Caco-2 (cell line): ENCODE measurements around the gene ABT1. TPM values are rescaled to one million over a fixed set of nuclear protein-coding genes. Genes with fewer than 3 reads are reported as not detected.

Experiments used
- BruUV-seq: library from RNA; stranded (reverse); fragments of 400-500 nt; replicated peaks from 2 replicates; lab custom pipeline; 2021; lab: Mats Ljungman, UMichigan
- CTCF ChIA-PET: fragments of 300-600 bp; sonication (Branson Sonifier 250); formaldehyde crosslinking; loops from one replicate; lab custom pipeline; 2022; ENCODE audit warnings: antibody characterized with exemption; lab: Charles Lee
- POLR2A ChIA-PET: fragments of 300-600 bp; sonication (Branson Sonifier 250); formaldehyde crosslinking; loops from one replicate; lab custom pipeline; 2022; ENCODE audit warnings: antibody characterized with exemption; lab: Charles Lee
- DNase-seq, 2 experiments: peaks; one replicate each; pipeline versions ENCODE4 v3.0.0 to v3.0.0-alpha.2; 2020 to 2022
- H3K27me3 ChIP-seq: replicated peaks from 2 replicates; pipeline ENCODE4 v1.6.0; 2011; ENCODE audit warnings: low read length; ENCODE audit not compliant: control insufficient read depth, insufficient read depth
- H3K36me3 ChIP-seq: 2 replicates; pipeline ENCODE4 v1.5.1; 2011; ENCODE audit warnings: low read length; ENCODE audit not compliant: control insufficient read depth, insufficient read depth
- H3K4me1 ChIP-seq: fragments of 250-450 bp; sonication (Bioruptor Pico); 2 replicates; pipeline ENCODE4 v1.5.1; 2020; ENCODE audit warnings: mild to moderate bottlenecking
- H3K4me3 ChIP-seq: 2 replicates; pipeline ENCODE4 v1.5.1; 2011; ENCODE audit warnings: low read depth, mild to moderate bottlenecking, control low read depth, low read length
- H3K9me3 ChIP-seq: fragments of 250-450 bp; sonication (Bioruptor Pico); 2 replicates; pipeline ENCODE4 v1.5.1; 2020; ENCODE audit warnings: mild to moderate bottlenecking, moderate library complexity
- H3K27ac Mint-ChIP-seq: one replicate; pipeline ENCODE4 v1.8.0; 2022; ENCODE audit warnings: mixed read lengths; ENCODE audit not compliant: unreplicated experiment
- H3K27me3 Mint-ChIP-seq: one replicate; pipeline ENCODE4 v1.8.0; 2022; ENCODE audit warnings: mixed read lengths; ENCODE audit not compliant: insufficient read depth, unreplicated experiment
- H3K36me3 Mint-ChIP-seq: one replicate; pipeline ENCODE4 v1.8.0; 2022; ENCODE audit warnings: mild to moderate bottlenecking, mixed read lengths; ENCODE audit not compliant: insufficient read depth, unreplicated experiment
- H3K4me1 Mint-ChIP-seq: one replicate; pipeline ENCODE4 v1.8.0; 2022; ENCODE audit warnings: low read depth, mixed read lengths; ENCODE audit not compliant: unreplicated experiment
- H3K4me3 Mint-ChIP-seq: one replicate; pipeline ENCODE4 v1.8.0; 2022; ENCODE audit warnings: mild to moderate bottlenecking, moderate library complexity, mixed read lengths; ENCODE audit not compliant: unreplicated experiment
- H3K9me3 Mint-ChIP-seq: one replicate; pipeline ENCODE4 v1.8.0; 2022; ENCODE audit warnings: mixed read lengths; ENCODE audit not compliant: unreplicated experiment
- intact Hi-C: fragments of 100-400 bp; cut with micrococcal nuclease; formaldehyde crosslinking; loops from one replicate; pipeline ENCODE4 v1.10.0; 2022; ENCODE audit not compliant: unreplicated experiment
- total RNA-seq: library from RNA; stranded (reverse); gene quantifications from 2 replicates; pipeline ENCODE4 v1.2.3, GENCODE V29; 2022
- TF ChIP-seq, protein P1 (sequence below), 2 experiments: fragments of 200-600 bp in 1 of 2; IDR thresholded peaks; 1 replicate in 1 of 2; 2 replicates in 1 of 2; pipeline versions ENCODE4 v1.5.1 to v1.8.0; 2011 to 2022; ENCODE audit warnings: antibody characterized with exemption in 1 of 2, control low read depth in 1 of 2, inconsistent platforms in 1 of 2, low read depth in 1 of 2, low read length in 1 of 2, mild to moderate bottlenecking in 1 of 2, moderate library complexity in 1 of 2; ENCODE audit not compliant: insufficient read depth in 1 of 2, severe bottlenecking in 1 of 2, unreplicated experiment in 1 of 2

ABT1 gene
- total RNA-seq, 1 experiment from 2014 or later: 15.1 TPM

GRCh38 chr6:26609463-26609862 lies 12.7 kb downstream of the ABT1 start:
- intact Hi-C loops: no loop called here
- no peaks in the 10 kb centered on the region for H3K36me3 ChIP-seq
- H3K27me3 ChIP-seq: no peaks in the 10 kb centered on the region
- ChIA-PET CTCF (no interaction called here), POLR2A (no interaction called here)
- no peaks in the 10 kb centered on the region for H3K36me3 Mint-ChIP-seq
- no peaks in the 10 kb centered on the region for H3K9me3 ChIP-seq
- no peaks in the 10 kb centered on the region for H3K9me3 Mint-ChIP-seq
- H3K4me3 Mint-ChIP-seq: no peak overlapping the region
- H3K27ac Mint-ChIP-seq: no peak overlapping the region
- no peaks in the 10 kb centered on the region for H3K27me3 Mint-ChIP-seq
- BruUV-seq: no TSS peak
- TF ChIP-seq, protein P1, sequence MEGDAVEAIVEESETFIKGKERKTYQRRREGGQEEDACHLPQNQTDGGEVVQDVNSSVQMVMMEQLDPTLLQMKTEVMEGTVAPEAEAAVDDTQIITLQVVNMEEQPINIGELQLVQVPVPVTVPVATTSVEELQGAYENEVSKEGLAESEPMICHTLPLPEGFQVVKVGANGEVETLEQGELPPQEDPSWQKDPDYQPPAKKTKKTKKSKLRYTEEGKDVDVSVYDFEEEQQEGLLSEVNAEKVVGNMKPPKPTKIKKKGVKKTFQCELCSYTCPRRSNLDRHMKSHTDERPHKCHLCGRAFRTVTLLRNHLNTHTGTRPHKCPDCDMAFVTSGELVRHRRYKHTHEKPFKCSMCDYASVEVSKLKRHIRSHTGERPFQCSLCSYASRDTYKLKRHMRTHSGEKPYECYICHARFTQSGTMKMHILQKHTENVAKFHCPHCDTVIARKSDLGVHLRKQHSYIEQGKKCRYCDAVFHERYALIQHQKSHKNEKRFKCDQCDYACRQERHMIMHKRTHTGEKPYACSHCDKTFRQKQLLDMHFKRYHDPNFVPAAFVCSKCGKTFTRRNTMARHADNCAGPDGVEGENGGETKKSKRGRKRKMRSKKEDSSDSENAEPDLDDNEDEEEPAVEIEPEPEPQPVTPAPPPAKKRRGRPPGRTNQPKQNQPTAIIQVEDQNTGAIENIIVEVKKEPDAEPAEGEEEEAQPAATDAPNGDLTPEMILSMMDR (IDR thresholded peaks at IDR 0.05; ENCODE audit: insufficient read depth in 1 of 2, low read depth in 1 of 2, low read length in 1 of 2, severe bottlenecking in 1 of 2, unreplicated experiment in 1 of 2): no peak
- no peak overlapping the region for H3K4me3 ChIP-seq
- no peak for DNase-seq
- no peaks in the 10 kb centered on the region for H3K4me1 Mint-ChIP-seq
- no peaks in the 10 kb centered on the region for H3K4me1 ChIP-seq

- POLR2A ChIA-PET: no interaction called here
- TF ChIP-seq, protein P1 (IDR thresholded peaks at IDR 0.05; ENCODE audit: insufficient read depth in 1 of 2, low read depth in 1 of 2, low read length in 1 of 2, severe bottlenecking in 1 of 2, unreplicated experiment in 1 of 2): no peak
- no peaks in the 10 kb centered on the region for H3K4me1 Mint-ChIP-seq
- no peaks in the 10 kb centered on the region for H3K36me3 Mint-ChIP-seq
- no peaks in the 10 kb centered on the region for H3K9me3 Mint-ChIP-seq
- no peak overlapping the region for H3K4me3 Mint-ChIP-seq
- no TSS peak for BruUV-seq
- no peaks in the 10 kb centered on the region; the same call in 1 of the 2 replicates for H3K9me3 ChIP-seq
- H3K36me3 ChIP-seq: no peaks in the 10 kb centered on the region
- H3K4me3 ChIP-seq: no peak overlapping the region
- no peaks in the 10 kb centered on the region for H3K27me3 Mint-ChIP-seq
- H3K4me1 ChIP-seq: no peaks in the 10 kb centered on the region
- CTCF ChIA-PET: no interaction called here
- DNase-seq: no peak
- H3K27ac Mint-ChIP-seq: no peak overlapping the region
- no peaks in the 10 kb centered on the region for H3K27me3 ChIP-seq
- intact Hi-C loops: no loop called here
Observed at GRCh38 chr6:26611599-26611998, 14.8 kb downstream of the ABT1 start.

DNA sequence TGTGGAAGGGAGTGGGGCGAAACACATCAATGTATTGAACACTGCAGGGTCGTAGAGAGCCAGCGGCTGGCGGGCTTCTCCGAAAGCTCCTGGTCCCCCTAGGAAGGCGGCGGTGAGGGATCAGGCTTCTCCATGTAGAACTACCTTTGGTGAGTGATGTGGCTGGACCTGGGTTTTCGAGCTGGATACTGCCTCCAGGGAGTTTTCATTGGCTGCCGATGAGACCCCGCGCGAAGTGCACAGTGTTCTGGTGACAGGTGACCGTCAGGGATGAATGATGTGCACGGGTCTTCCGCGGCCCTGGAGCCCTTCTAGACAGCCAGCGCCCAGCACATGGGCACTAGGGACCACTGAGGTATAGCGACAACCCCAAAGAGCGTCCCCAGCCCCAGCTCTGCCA lies 16.4 kb downstream of the ABT1 start:
- no peaks in the 10 kb centered on the region for H3K27me3 ChIP-seq
- H3K36me3 Mint-ChIP-seq: no peaks in the 10 kb centered on the region
- no peaks in the 10 kb centered on the region; the same call in 1 of the 2 replicates for H3K9me3 ChIP-seq
- H3K9me3 Mint-ChIP-seq: no peaks in the 10 kb centered on the region
- H3K4me1 ChIP-seq: no peaks in the 10 kb centered on the region
- ChIA-PET CTCF (no interaction called here), POLR2A (no interaction called here)
- TF ChIP-seq, protein P1 (IDR thresholded peaks at IDR 0.05; ENCODE audit: insufficient read depth in 1 of 2, low read depth in 1 of 2, low read length in 1 of 2, severe bottlenecking in 1 of 2, unreplicated experiment in 1 of 2): no peak
- no peak overlapping the region for H3K27ac Mint-ChIP-seq
- no peaks in the 10 kb centered on the region for H3K4me1 Mint-ChIP-seq
- BruUV-seq: no TSS peak
- H3K4me3 ChIP-seq: no peak overlapping the region
- no peak overlapping the region for H3K4me3 Mint-ChIP-seq
- H3K36me3 ChIP-seq: no peaks in the 10 kb centered on the region
- DNase-seq: no peak
- no peaks in the 10 kb centered on the region for H3K27me3 Mint-ChIP-seq
- intact Hi-C loops: no loop called here
